Cardiac muscle cell (in vitro differentiated cells and primary cell): ENCODE results near the gene PELI2. TPM values are rescaled to one million over a fixed set of nuclear protein-coding genes. Genes with fewer than 3 reads are reported as not detected.
A peak's percentile ranks its signal among the peaks of the same experiment; 100 is the strongest.
"Not testable (repeated sequence)": the region's sequence is repeated elsewhere in the genome, so short reads cannot be mapped to it uniquely, and the experiment has no call there.

ENCODE experiments used
- DNase-seq, 2 donors: peaks; one replicate each; pipeline versions ENCODE4 v3.0.0 to v3.0.0-alpha.2; 2010 to 2017; ENCODE audit warnings: low read depth in 1 of 2, low spot score in 1 of 2
- H3K27ac ChIP-seq: fragments of 200-600 bp; sonication (generic); 2 replicates; pipeline ENCODE4 v1.5.1; 2016
- H3K27me3 ChIP-seq: fragments of 200-600 bp; sonication (generic); 2 replicates; pipeline ENCODE4 v1.6.0; 2016; ENCODE audit warnings: control low read depth
- H3K36me3 ChIP-seq: fragments of 200-600 bp; sonication (generic); 2 replicates; pipeline ENCODE4 v1.5.1; 2016; ENCODE audit warnings: control low read depth
- H3K4me1 ChIP-seq: fragments of 200-600 bp; sonication (generic); 2 replicates; pipeline ENCODE4 v1.8.1; 2017; ENCODE audit warnings: low read depth, mild to moderate bottlenecking, mixed run types
- H3K4me3 ChIP-seq: fragments of 200-600 bp; sonication (generic); 2 replicates; pipeline ENCODE4 v1.5.1; 2016; ENCODE audit warnings: mild to moderate bottlenecking
- H3K9me3 ChIP-seq: fragments of 200-600 bp; sonication (generic); 2 replicates; pipeline ENCODE4 v1.5.1; 2017; ENCODE audit warnings: low read depth, mild to moderate bottlenecking, control low read depth
- polyA plus RNA-seq: library from polyadenylated mRNA; unstranded; fragments of >200 nt; fragmentation: Nextera tagmentation; extraction: Ambion mirVana; gene quantifications from 2 replicates; pipeline ENCODE4 v1.2.1, GENCODE V29; 2016
- total RNA-seq: library from RNA; depleted of rRNA; stranded (reverse); fragments of >200 nt; gene quantifications from 2 replicates; pipeline ENCODE4 v1.2.3, GENCODE V29; 2016
- TF ChIP-seq, protein P1 (sequence below): IDR thresholded peaks from 2 replicates; pipeline ENCODE4 v1.5.1; 2012; ENCODE audit warnings: low read depth, mild to moderate bottlenecking, low read length

Gene PELI2
- total and polyA plus RNA-seq, 2 experiments from 2014 or later: 1.7 to 4.9 TPM

DNA sequence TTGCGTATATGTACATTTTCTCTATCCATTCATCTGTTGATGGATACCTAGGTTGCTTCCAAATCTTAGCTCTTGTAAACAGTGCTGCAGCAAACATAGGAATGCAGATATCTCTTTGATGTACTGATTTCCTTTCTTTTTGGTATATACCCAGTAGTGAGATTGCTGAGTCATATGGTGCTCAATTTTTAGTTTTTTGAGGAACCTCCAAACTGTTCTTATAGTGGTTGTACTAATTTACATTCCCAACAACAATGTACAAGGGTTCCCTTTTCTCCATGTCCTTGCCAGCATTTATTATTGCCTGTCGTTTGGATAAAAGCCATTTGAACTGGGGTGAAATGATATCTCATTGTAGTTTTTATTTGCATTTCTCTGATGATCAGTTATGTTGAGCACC lies 44.3 kb downstream of the PELI2 start:
- Histone ChIP-seq H3K9me3 (no peaks in the 10 kb centered on the region), H3K27me3 (no peaks in the 10 kb centered on the region), H3K4me3 (no peak overlapping the region), H3K4me1 (no peaks in the 10 kb centered on the region), H3K27ac (no peak overlapping the region), H3K36me3 (no peaks in the 10 kb centered on the region)
- TF ChIP-seq, protein P1, sequence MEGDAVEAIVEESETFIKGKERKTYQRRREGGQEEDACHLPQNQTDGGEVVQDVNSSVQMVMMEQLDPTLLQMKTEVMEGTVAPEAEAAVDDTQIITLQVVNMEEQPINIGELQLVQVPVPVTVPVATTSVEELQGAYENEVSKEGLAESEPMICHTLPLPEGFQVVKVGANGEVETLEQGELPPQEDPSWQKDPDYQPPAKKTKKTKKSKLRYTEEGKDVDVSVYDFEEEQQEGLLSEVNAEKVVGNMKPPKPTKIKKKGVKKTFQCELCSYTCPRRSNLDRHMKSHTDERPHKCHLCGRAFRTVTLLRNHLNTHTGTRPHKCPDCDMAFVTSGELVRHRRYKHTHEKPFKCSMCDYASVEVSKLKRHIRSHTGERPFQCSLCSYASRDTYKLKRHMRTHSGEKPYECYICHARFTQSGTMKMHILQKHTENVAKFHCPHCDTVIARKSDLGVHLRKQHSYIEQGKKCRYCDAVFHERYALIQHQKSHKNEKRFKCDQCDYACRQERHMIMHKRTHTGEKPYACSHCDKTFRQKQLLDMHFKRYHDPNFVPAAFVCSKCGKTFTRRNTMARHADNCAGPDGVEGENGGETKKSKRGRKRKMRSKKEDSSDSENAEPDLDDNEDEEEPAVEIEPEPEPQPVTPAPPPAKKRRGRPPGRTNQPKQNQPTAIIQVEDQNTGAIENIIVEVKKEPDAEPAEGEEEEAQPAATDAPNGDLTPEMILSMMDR: no peak
- no peak for DNase-seq

DNA sequence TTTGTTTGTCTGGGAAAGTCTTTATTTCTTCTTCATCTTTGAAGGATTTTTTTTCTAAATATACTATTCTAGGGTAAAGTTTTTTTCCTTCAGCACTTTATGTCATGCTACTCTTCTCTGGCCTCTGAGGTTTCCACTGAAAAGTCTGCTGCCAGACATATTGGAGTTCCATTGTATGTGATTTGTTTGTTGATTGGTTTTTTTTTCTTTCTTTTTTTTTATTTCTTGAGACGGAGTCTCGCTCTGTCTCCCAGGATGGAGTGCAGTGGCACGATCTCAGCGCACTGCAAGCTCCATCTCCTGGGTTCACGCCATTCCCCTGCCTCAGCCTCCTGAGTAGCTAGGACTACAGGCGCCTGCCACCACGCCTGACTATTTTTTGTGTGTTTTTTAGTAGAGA lies 48.4 kb downstream of the PELI2 start:
- H3K4me1 ChIP-seq, DNase-seq, H3K27ac ChIP-seq, H3K36me3 ChIP-seq, H3K27me3 ChIP-seq, H3K9me3 ChIP-seq, H3K4me3 ChIP-seq: not testable (repeated sequence)

DNA sequence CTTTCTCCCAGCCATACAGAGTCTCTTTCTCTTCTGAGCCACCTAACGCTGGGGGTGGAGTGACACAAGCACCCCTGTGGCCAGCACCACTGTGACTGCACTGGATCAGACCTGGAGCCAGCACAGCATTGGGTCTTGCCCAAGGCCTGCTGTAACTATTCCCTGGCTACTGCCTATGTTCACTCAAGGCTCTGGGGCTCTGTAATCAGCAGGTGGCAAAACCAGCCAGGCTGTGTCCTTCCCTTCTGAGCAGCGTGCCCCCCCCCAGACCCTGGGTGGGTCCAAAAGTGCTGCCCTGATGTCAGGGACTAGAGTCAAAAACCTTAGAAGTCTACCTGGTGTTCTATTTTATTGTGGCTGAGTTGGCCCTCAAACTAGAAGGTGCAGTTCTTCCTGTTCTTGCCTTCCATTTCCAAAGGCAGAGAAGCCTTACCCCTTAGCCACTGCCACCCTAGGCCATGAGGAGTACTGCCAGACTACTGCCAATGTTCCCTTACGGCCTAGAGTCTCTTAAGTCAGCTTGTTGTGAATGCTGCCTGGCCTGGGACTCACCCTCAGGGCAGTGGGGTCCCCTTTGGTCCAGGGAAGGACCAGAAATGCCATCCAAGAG lies 49.9 kb downstream of the PELI2 start:
- no peaks in the 10 kb centered on the region for H3K9me3 ChIP-seq
- DNase-seq: no peak
- TF ChIP-seq, protein P1: no peak
- H3K27ac ChIP-seq: no peak overlapping the region
- H3K4me1 ChIP-seq: no peaks in the 10 kb centered on the region
- no peak overlapping the region for H3K4me3 ChIP-seq
- H3K36me3 ChIP-seq: no peaks in the 10 kb centered on the region
- H3K27me3 ChIP-seq: no peaks in the 10 kb centered on the region

DNA sequence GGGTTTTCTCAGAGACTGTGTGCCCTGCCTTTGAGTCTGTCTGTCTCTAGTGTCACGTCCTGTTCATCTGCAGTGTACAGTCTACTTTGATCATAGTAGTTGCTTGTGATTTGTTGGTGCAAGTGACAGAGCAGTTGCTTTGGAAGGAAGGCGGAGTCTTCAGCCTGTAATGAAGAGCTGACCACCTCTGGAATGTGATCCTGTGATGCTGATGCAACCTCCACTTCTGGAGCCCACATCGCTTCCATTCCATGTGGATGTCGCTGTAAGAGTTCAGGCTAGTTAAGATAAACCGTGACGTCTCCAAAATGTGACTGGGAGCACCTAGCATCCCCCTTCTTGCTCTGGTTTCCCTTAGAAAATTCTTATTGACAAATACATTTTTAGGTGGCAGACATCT lies 51.8 kb downstream of the PELI2 start:
- TF ChIP-seq, protein P1: no peak
- Histone ChIP-seq H3K4me3 (no peak overlapping the region), H3K27ac (no peak overlapping the region), H3K27me3 (no peaks in the 10 kb centered on the region), H3K4me1 (no peaks in the 10 kb centered on the region), H3K36me3 (no peaks in the 10 kb centered on the region), H3K9me3 (no peaks in the 10 kb centered on the region)
- peak in 1 of 2 donors; percentile 69 for DNase-seq

DNA sequence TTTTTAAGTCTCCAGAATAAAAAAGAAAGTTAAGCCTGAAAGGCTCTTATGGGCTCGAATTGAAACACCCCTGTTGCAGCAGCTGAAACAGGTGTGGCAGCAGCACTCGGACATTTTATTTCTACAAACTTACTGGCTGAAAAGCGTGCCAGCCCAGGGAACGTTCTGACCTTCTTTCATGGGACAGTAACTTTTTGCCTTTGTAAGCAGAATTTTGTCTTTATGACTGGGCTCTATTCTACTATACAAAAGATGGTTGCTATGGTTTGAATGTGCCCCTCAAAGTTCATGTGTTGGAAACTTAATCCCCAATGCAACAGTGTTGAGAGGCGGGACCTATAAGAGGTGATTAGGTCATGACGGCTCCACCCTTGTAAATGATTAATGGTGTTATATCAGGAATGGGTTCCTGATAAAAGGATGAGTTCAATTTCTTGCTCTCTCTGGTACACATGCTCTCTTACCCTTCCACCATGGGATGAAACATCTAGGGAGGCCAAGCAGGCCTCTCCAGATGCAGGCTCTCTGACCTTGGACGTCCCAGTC lies 52.7 kb downstream of the PELI2 start:
- TF ChIP-seq, protein P1: no peak
- H3K27me3 ChIP-seq: no peaks in the 10 kb centered on the region
- H3K36me3 ChIP-seq: no peaks in the 10 kb centered on the region
- no peak overlapping the region for H3K27ac ChIP-seq
- DNase-seq: no peak
- H3K4me3 ChIP-seq: no peak overlapping the region
- no peaks in the 10 kb centered on the region for H3K9me3 ChIP-seq
- H3K4me1 ChIP-seq: no peaks in the 10 kb centered on the region

DNA sequence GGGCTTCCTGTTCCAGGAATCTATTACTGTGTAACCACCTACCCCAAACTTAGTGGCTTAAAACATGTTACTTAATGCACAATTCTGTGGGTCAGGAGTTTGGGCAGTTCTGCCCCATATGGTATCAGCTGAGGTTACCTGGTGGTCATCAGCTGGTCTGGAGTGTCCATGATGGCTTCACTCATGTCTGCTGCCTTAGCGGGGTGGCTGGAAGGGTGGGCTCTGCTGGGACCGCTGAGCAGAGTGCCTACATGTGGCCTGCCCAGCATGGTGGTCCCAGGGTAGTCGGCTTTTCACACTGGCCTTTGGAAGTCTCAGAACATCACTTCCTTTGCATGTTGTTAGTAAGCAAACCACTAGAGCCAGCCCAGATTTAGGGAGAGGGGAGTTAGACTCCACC lies 53.9 kb downstream of the PELI2 start:
- no peak for DNase-seq
- Histone ChIP-seq H3K27ac (no peak overlapping the region), H3K9me3 (no peaks in the 10 kb centered on the region), H3K36me3 (no peaks in the 10 kb centered on the region), H3K4me1 (no peaks in the 10 kb centered on the region), H3K4me3 (no peak overlapping the region), H3K27me3 (no peaks in the 10 kb centered on the region)
- TF ChIP-seq, protein P1: no peak
